ENCODE data around the gene FGF8. TPM values are rescaled to one million over a fixed set of nuclear protein-coding genes. Genes with fewer than 3 reads are reported as not detected.

Gene FGF8
- total RNA-seq, 1 donor from 2014 or later, result not detected

DNA sequence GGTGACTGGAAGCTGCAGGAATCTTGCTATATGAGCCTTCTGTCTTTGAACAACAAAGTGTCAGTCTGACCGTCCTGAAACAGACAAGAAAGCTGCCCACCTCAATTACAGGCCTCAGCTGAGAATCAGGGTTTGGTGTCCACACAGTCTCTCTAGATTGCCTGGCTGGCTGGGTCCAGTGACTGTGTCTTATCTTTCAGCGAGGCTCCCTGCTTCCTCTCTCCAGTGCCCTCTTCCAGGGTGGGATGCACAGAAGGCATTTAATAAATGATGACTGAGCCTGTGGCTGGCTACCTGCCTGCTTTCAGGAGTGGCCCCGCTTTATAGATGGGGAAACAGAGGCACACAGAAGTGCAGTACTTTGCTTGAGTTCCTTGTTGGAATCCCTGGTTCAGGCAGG, 27.4 kb downstream of the FGF8 start:
- intact Hi-C loops (cut with DNase I), result no loop called here
- H3K27ac ChIP-seq, result no peak overlapping the region
- H3K36me3 ChIP-seq, result no peaks in the 10 kb centered on the region
- no peak for DNase-seq (ENCODE audit: extremely low spot score in 2 of 2)
- H3K27me3 ChIP-seq, result no peaks in the 10 kb centered on the region
- no peaks in the 10 kb centered on the region for H3K4me1 ChIP-seq
- H3K4me3 ChIP-seq, result no peak overlapping the region
- no peak for TF ChIP-seq POLR2A (IDR thresholded peaks at IDR 0.05)
- TF ChIP-seq, protein P1, sequence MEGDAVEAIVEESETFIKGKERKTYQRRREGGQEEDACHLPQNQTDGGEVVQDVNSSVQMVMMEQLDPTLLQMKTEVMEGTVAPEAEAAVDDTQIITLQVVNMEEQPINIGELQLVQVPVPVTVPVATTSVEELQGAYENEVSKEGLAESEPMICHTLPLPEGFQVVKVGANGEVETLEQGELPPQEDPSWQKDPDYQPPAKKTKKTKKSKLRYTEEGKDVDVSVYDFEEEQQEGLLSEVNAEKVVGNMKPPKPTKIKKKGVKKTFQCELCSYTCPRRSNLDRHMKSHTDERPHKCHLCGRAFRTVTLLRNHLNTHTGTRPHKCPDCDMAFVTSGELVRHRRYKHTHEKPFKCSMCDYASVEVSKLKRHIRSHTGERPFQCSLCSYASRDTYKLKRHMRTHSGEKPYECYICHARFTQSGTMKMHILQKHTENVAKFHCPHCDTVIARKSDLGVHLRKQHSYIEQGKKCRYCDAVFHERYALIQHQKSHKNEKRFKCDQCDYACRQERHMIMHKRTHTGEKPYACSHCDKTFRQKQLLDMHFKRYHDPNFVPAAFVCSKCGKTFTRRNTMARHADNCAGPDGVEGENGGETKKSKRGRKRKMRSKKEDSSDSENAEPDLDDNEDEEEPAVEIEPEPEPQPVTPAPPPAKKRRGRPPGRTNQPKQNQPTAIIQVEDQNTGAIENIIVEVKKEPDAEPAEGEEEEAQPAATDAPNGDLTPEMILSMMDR (IDR thresholded peaks at IDR 0.05), result no peak
- TF ChIP-seq POLR2AphosphoS5 (IDR thresholded peaks at IDR 0.05; ENCODE audit: insufficient read depth in 1 of 2, low read depth in 1 of 2), result no peak
- no peaks in the 10 kb centered on the region for H3K9me3 ChIP-seq

DNA sequence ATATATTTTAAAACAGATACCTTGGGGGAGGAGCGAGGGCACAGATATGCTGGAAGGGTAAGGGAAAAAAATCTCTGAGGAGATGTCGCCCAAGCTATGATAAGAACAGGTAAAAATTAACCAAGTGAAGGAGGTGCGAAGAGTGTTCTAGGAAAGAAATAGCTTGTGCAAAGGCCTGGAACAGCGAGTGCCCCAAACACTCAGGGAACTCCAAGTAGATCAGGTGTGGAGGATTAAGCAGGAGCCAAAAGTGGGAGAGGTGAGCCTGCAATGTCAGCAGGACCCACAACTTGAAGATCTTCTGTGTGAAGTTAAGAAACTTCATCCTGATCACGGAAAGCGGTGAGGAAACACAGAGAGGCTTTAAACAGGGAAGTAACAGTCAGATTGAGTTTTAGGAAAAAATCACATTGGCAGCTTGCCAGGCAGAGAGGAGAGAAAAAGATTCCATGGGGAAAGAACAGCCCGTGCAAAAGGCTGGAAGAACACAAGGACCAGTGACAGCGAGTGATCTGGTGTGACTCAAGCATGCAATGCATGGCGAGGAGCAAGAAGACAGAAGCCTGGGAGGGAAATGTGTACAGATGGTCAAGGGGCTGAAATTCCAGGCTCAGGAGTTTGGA, 30.7 kb downstream of the FGF8 start:
- Histone ChIP-seq H3K9me3 (no peaks in the 10 kb centered on the region), H3K36me3 (no peaks in the 10 kb centered on the region), H3K27ac (no peak overlapping the region), H3K4me1 (no peaks in the 10 kb centered on the region), H3K27me3 (no peaks in the 10 kb centered on the region), H3K4me3 (no peak overlapping the region)
- TF ChIP-seq POLR2A (IDR thresholded peaks at IDR 0.05), result no peak
- TF ChIP-seq POLR2AphosphoS5 (IDR thresholded peaks at IDR 0.05; ENCODE audit: insufficient read depth in 1 of 2, low read depth in 1 of 2), result no peak
- TF ChIP-seq, protein P1 (IDR thresholded peaks at IDR 0.05), result no peak
- no peak for DNase-seq (ENCODE audit: extremely low spot score in 2 of 2)
- intact Hi-C loops (cut with DNase I), result no loop called here

DNA sequence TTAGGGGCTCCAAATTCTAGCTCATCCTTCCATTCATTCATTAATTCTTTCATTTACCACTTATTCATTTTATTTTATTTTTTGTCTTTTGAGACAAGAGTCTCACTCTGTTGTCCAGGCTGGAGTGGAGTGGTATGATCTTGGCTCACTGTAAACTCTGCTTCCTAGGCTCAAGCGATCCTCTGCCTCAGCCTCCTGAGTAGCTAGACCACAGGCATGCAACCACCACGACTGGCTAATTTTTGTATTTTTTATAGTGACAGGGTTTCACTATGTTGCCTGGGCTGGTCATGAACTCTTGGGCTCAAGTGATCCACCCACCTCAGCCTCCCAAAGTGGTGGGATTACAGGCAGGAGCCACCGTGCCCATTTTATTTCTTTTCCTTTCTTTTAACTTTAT, 31.6 kb downstream of the FGF8 start:
- Histone ChIP-seq H3K4me3 (no peak overlapping the region), H3K27ac (no peak overlapping the region), H3K9me3 (no peaks in the 10 kb centered on the region), H3K36me3 (no peaks in the 10 kb centered on the region), H3K27me3 (no peaks in the 10 kb centered on the region), H3K4me1 (no peaks in the 10 kb centered on the region)
- no peak for DNase-seq (ENCODE audit: extremely low spot score in 2 of 2)
- TF ChIP-seq, protein P1 (IDR thresholded peaks at IDR 0.05), result no peak
- TF ChIP-seq POLR2A (IDR thresholded peaks at IDR 0.05) (no peak), POLR2AphosphoS5 (IDR thresholded peaks at IDR 0.05; ENCODE audit: insufficient read depth in 1 of 2, low read depth in 1 of 2) (no peak)
- intact Hi-C loops (cut with DNase I), result no loop called here

DNA sequence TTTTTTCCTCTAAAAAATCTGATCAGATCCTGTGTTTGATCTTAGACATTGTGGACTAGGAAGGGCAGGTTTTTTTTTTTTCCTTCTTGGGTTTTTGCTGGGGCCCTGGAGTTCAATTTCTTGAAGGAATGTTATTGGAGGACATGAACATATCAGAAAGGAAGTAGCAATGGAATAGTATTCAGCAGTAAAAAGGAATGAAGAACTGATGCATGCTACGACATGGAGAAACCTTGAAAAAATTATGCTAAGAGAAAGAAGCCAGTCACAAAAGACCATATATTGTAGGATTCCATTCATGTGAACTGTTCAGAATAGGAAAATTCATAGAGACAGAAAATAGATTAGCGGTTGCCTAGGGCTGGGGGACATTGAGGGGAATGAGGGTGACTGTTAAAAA, 34.0 kb downstream of the FGF8 start:
- Histone ChIP-seq H3K9me3 (no peaks in the 10 kb centered on the region), H3K36me3 (no peaks in the 10 kb centered on the region), H3K27me3 (no peaks in the 10 kb centered on the region), H3K27ac (no peak overlapping the region), H3K4me3 (no peak overlapping the region), H3K4me1 (no peaks in the 10 kb centered on the region)
- TF ChIP-seq POLR2AphosphoS5 (IDR thresholded peaks at IDR 0.05; ENCODE audit: insufficient read depth in 1 of 2, low read depth in 1 of 2) (no peak), POLR2A (IDR thresholded peaks at IDR 0.05) (no peak)
- TF ChIP-seq, protein P1 (IDR thresholded peaks at IDR 0.05), result no peak
- intact Hi-C loops (cut with DNase I), result no loop called here
- no peak for DNase-seq (ENCODE audit: extremely low spot score in 2 of 2)

DNA sequence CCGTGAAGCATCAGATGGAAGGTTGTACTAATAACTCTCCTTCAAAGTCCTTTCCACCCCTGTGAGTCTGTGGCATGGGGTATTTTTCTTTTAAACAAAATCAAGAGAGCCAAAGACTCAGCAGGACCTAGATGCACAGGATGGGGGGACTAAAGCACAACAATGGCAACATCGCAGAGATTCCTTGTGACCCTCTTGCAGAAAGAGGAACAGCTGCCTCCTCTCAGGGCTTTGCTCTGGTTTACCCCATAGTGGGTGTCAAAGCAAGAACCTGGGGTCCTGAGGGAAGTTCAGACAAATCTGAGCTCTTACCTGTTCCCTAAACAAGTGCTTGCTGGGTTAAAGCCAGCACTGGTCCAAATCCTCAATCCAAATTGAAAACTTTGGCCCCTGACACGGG, 39.2 kb downstream of the FGF8 start:
- DNase-seq (ENCODE audit: extremely low spot score in 2 of 2), result no peak
- H3K27me3 ChIP-seq, result no peaks in the 10 kb centered on the region
- no peaks in the 10 kb centered on the region for H3K36me3 ChIP-seq
- TF ChIP-seq, protein P1 (IDR thresholded peaks at IDR 0.05), result no peak
- TF ChIP-seq POLR2AphosphoS5 (IDR thresholded peaks at IDR 0.05; ENCODE audit: insufficient read depth in 1 of 2, low read depth in 1 of 2) (no peak), POLR2A (IDR thresholded peaks at IDR 0.05) (no peak)
- H3K4me3 ChIP-seq, result no peak overlapping the region
- no peak overlapping the region for H3K27ac ChIP-seq
- H3K4me1 ChIP-seq, result no peaks in the 10 kb centered on the region
- no peaks in the 10 kb centered on the region for H3K9me3 ChIP-seq
- intact Hi-C loops (cut with DNase I), result no loop called here

Data from vagina (tissue), 2 donors.